PC-9 (cell line): Measurements from ENCODE around the gene MYBBP1A.

Source experiments
- EZH2 ChIP-seq: fragments of 200-600 bp; sonication (generic); IDR thresholded peaks from 2 replicates; pipeline ENCODE4 v1.8.0; 2017; ENCODE audit warnings: antibody characterized with exemption, low read depth
- TF ChIP-seq, protein P1 (sequence below): fragments of 200-600 bp; sonication (generic); conservative IDR thresholded peaks from 2 replicates; pipeline ENCODE4 v1.6.1; 2017; ENCODE audit warnings: mixed run types, antibody characterized with exemption, mild to moderate bottlenecking, moderate library complexity

DNA sequence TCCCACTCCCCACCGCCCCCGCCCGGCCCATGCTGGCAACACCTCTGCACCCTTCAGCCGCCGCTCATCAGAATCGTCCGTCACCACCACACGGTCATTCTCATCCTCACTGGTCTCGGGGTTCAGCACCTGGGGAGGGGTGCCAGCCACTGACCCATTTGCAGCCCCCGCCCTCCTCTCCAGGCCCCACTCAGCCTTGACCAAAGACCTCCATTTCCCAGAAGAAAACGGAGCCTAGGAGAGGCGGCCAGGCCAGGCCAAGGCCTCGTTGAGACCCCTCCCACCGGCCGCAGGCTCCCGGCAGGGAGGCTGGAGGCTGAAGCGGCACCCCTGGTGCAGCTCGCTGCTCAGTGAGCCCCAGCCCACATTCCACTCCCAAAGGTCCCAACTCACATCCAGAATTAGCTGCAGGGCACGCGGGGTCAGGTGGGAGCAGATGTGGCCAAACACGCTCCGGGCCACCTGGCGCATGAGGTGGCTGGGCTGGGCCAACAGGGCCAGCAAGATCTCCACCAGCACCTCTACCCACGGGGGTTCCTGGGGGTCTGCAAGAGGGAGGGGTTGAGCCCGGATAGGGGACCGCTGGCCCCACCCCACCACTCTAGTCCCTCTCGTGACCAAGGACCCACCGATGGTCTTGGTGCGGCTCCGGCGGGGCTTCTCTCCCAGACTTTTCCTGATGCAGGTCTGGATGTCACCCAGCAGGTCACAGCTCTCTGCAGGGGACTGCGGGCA is 9.8 kb downstream of the MYBBP1A start:
- TF ChIP-seq, protein P1, sequence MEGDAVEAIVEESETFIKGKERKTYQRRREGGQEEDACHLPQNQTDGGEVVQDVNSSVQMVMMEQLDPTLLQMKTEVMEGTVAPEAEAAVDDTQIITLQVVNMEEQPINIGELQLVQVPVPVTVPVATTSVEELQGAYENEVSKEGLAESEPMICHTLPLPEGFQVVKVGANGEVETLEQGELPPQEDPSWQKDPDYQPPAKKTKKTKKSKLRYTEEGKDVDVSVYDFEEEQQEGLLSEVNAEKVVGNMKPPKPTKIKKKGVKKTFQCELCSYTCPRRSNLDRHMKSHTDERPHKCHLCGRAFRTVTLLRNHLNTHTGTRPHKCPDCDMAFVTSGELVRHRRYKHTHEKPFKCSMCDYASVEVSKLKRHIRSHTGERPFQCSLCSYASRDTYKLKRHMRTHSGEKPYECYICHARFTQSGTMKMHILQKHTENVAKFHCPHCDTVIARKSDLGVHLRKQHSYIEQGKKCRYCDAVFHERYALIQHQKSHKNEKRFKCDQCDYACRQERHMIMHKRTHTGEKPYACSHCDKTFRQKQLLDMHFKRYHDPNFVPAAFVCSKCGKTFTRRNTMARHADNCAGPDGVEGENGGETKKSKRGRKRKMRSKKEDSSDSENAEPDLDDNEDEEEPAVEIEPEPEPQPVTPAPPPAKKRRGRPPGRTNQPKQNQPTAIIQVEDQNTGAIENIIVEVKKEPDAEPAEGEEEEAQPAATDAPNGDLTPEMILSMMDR, result no peak
- TF ChIP-seq EZH2, result no peak
